Measurements from ENCODE around the gene PCNA.

The PCNA gene

DNA sequence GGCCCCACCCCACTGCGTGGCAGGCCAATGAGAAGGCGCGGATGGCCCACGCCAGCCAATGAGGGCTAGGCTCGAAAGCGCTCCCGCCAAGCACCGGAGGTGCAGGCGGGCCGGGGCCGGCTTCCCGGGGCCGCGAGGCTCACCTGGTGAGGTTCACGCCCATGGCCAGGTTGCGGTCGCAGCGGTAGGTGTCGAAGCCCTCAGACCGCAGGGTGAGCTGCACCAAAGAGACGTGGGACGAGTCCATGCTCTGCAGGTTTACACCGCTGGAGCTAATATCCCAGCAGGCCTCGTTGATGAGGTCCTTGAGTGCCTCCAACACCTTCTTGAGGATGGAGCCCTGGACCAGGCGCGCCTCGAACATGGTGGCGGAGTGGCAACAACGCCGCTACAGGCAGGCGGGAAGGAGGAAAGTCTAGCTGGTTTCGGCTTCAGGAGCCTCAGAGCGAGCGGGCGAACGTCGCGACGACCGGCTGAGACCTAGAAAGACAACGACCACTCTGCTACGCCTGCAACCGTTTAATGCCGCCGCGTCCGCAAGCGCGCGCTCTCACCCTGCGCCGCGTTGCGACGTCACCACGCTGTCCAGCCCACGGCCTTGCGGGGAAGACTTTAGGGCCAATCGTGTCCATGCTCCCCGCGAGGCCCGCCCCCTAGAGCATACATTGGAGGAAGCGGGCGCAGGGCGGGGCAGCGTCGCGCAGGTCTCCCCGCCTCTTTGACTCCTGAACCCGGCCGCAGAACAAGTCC is at the start of gene PCNA:
PCNA (minus strand) TSS at position 524 of the 750 bp plus-strand sequence; CDS start at position 364, 160 bp downstream.
- H3K4me1 ChIP-seq (ENCODE audit: control insufficient read depth, insufficient read depth, low read length) = no peaks in the 10 kb centered on the region
- H3K27ac ChIP-seq (ENCODE audit: low read length) = peak within 1 kb of the TSS; percentile 88
- H3K9ac ChIP-seq (ENCODE audit: low read length in 2 of 2) = peak within 1 kb of the TSS; percentile 69 to 82

DNA sequence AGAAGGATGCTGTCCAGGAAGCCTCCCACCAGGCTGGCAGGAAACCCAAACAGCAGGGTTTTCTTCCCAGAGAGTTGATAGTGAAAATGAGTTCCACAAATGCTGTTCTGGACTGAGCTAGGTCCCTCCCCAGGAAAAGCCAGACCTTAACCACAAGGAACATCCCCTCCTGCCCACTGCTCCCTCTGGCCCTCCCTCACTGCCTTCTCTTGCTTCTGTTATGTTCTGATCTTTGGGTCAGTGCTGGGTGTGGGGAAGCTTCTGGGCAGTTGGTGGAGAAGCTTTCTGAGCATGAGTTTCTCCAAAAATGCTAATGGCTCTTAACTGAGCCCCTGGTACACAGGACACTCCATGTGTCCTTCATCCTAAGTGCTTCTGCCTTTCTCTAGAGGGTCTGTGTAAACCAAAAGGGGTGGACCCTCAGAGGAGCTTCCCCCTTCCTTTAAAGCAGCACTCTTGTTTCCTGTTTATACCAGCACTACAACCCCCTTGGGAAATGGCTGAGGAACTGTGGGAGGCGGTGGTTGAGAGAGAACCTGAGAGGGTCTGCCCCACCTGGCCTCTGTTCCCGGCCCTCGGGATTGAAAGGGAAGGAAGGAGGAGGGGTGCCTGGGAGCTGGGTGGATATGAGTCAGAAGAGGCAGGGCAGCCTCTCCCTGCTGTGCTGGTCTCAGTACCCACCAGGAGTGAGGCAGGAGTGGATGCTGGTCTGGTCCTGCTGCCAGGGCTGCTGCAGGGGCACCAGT is 49.1 kb upstream of the PCNA start:
- Histone ChIP-seq H3K27me3 (ENCODE audit: control insufficient read depth in 1 of 2, insufficient read depth in 2 of 2, low read length in 2 of 2) (no peaks in the 10 kb centered on the region), H3K4me1 (ENCODE audit: control insufficient read depth, insufficient read depth, low read length) (peaks cover 49% of the 10 kb centered on the region), H3K36me3 (ENCODE audit: control insufficient read depth in 2 of 2, insufficient read depth in 2 of 2, low read length in 2 of 2) (peaks cover 0 to 5% of the 10 kb centered on the region in 2 donors), H3K27ac (ENCODE audit: low read length) (peak overlapping the region; percentile 11), H3K4me3 (ENCODE audit: low read length in 2 of 2) (no peak overlapping the region), H3K9me3 (ENCODE audit: control insufficient read depth in 2 of 2, low read length in 2 of 2) (no peaks in the 10 kb centered on the region), H3K9ac (ENCODE audit: low read length in 2 of 2) (no peak overlapping the region)

More for the DNA sequence above, at the start of gene PCNA:
- peaks cover 11 to 13% of the 10 kb centered on the region in 2 donors for H3K36me3 ChIP-seq (ENCODE audit: control insufficient read depth in 2 of 2, insufficient read depth in 2 of 2, low read length in 2 of 2)
- no peaks in the 10 kb centered on the region for H3K9me3 ChIP-seq (ENCODE audit: control insufficient read depth in 2 of 2, low read length in 2 of 2)
- no peaks in the 10 kb centered on the region for H3K27me3 ChIP-seq (ENCODE audit: control insufficient read depth in 1 of 2, insufficient read depth in 2 of 2, low read length in 2 of 2)
- peak within 1 kb of the TSS; percentile 85 to 99 for H3K4me3 ChIP-seq (ENCODE audit: low read length in 2 of 2)

- H3K27me3 ChIP-seq (ENCODE audit: control insufficient read depth in 1 of 2, insufficient read depth in 2 of 2, low read length in 2 of 2) = no peaks in the 10 kb centered on the region
- no peak overlapping the region for H3K27ac ChIP-seq (ENCODE audit: low read length)
- no peak overlapping the region for H3K9ac ChIP-seq (ENCODE audit: low read length in 2 of 2)
- no peaks in the 10 kb centered on the region for H3K36me3 ChIP-seq (ENCODE audit: control insufficient read depth in 2 of 2, insufficient read depth in 2 of 2, low read length in 2 of 2)
- H3K4me1 ChIP-seq (ENCODE audit: control insufficient read depth, insufficient read depth, low read length) = peaks cover 25% of the 10 kb centered on the region
- no peaks in the 10 kb centered on the region for H3K9me3 ChIP-seq (ENCODE audit: control insufficient read depth in 2 of 2, low read length in 2 of 2)
- no peak overlapping the region for H3K4me3 ChIP-seq (ENCODE audit: low read length in 2 of 2)
Observed at GRCh38 chr20:5164645-5165625, 45.2 kb upstream of the PCNA start.

DNA sequence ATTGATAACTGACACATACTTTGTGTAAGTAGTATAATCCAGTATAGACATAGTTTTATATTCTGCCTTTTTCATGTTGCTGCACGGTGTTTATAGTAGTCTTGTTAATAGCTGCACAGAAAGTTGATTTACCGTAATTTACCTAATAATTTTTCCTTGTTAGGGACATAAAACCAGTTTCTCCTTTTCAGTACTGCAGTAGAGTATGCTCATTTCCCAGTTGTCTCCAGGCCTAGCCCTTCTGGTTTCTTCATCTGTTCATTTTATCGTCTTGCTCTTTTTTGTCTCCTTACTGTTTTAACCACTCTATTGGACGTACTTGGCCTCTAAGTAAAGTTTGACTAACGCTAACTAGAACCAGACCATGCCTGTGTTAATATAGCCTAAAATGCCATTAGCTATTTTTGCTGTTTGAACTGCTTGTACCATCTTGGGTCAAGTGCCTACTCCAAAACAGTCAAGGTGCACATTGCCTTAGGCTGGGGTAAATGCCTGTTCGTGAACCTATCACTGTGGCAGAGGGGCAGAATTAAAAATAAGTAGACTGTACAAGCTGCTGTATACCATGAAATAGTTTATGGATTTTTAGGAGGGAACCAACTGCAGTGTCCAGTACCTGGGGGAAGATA is 41.9 kb upstream of the PCNA start:
- Histone ChIP-seq H3K27me3 (ENCODE audit: control insufficient read depth in 1 of 2, insufficient read depth in 2 of 2, low read length in 2 of 2) (no peaks in the 10 kb centered on the region), H3K27ac (ENCODE audit: low read length) (no peak overlapping the region), H3K9me3 (ENCODE audit: control insufficient read depth in 2 of 2, low read length in 2 of 2) (no peaks in the 10 kb centered on the region), H3K9ac (ENCODE audit: low read length in 2 of 2) (no peak overlapping the region), H3K4me1 (ENCODE audit: control insufficient read depth, insufficient read depth, low read length) (peaks cover 11% of the 10 kb centered on the region), H3K36me3 (ENCODE audit: control insufficient read depth in 2 of 2, insufficient read depth in 2 of 2, low read length in 2 of 2) (no peaks in the 10 kb centered on the region), H3K4me3 (ENCODE audit: low read length in 2 of 2) (no peak overlapping the region)

- no peak overlapping the region for H3K27ac ChIP-seq (ENCODE audit: low read length)
- peaks cover 16% of the 10 kb centered on the region for H3K4me1 ChIP-seq (ENCODE audit: control insufficient read depth, insufficient read depth, low read length)
- H3K36me3 ChIP-seq (ENCODE audit: control insufficient read depth in 2 of 2, insufficient read depth in 2 of 2, low read length in 2 of 2) = no peaks in the 10 kb centered on the region
- no peaks in the 10 kb centered on the region for H3K27me3 ChIP-seq (ENCODE audit: control insufficient read depth in 1 of 2, insufficient read depth in 2 of 2, low read length in 2 of 2)
- no peak overlapping the region for H3K9ac ChIP-seq (ENCODE audit: low read length in 2 of 2)
- H3K4me3 ChIP-seq (ENCODE audit: low read length in 2 of 2) = no peak overlapping the region
- H3K9me3 ChIP-seq (ENCODE audit: control insufficient read depth in 2 of 2, low read length in 2 of 2) = no peaks in the 10 kb centered on the region
Observed at GRCh38 chr20:5160882-5161281, 41.1 kb upstream of the PCNA start.

- no peaks in the 10 kb centered on the region for H3K27me3 ChIP-seq (ENCODE audit: control insufficient read depth in 1 of 2, insufficient read depth in 2 of 2, low read length in 2 of 2)
- no peak overlapping the region for H3K4me3 ChIP-seq (ENCODE audit: low read length in 2 of 2)
- H3K4me1 ChIP-seq (ENCODE audit: control insufficient read depth, insufficient read depth, low read length) = peaks cover 22% of the 10 kb centered on the region
- no peaks in the 10 kb centered on the region for H3K36me3 ChIP-seq (ENCODE audit: control insufficient read depth in 2 of 2, insufficient read depth in 2 of 2, low read length in 2 of 2)
- H3K27ac ChIP-seq (ENCODE audit: low read length) = no peak overlapping the region
- H3K9me3 ChIP-seq (ENCODE audit: control insufficient read depth in 2 of 2, low read length in 2 of 2) = no peaks in the 10 kb centered on the region
- no peak overlapping the region for H3K9ac ChIP-seq (ENCODE audit: low read length in 2 of 2)
Observed at GRCh38 chr20:5159928-5160327, 40.2 kb upstream of the PCNA start.

- H3K9ac ChIP-seq (ENCODE audit: low read length in 2 of 2) = no peak overlapping the region
- H3K27ac ChIP-seq (ENCODE audit: low read length) = no peak overlapping the region
- H3K9me3 ChIP-seq (ENCODE audit: control insufficient read depth in 2 of 2, low read length in 2 of 2) = no peaks in the 10 kb centered on the region
- H3K4me3 ChIP-seq (ENCODE audit: low read length in 2 of 2) = no peak overlapping the region
- H3K4me1 ChIP-seq (ENCODE audit: control insufficient read depth, insufficient read depth, low read length) = peaks cover 29% of the 10 kb centered on the region
- no peaks in the 10 kb centered on the region for H3K27me3 ChIP-seq (ENCODE audit: control insufficient read depth in 1 of 2, insufficient read depth in 2 of 2, low read length in 2 of 2)
- H3K36me3 ChIP-seq (ENCODE audit: control insufficient read depth in 2 of 2, insufficient read depth in 2 of 2, low read length in 2 of 2) = no peaks in the 10 kb centered on the region
Observed at GRCh38 chr20:5156675-5157448, 37.1 kb upstream of the PCNA start.

GRCh38 chr20:5155404-5155803 is 35.6 kb upstream of the PCNA start:
- Histone ChIP-seq H3K27ac (ENCODE audit: low read length) (no peak overlapping the region), H3K27me3 (ENCODE audit: control insufficient read depth in 1 of 2, insufficient read depth in 2 of 2, low read length in 2 of 2) (no peaks in the 10 kb centered on the region), H3K9ac (ENCODE audit: low read length in 2 of 2) (no peak overlapping the region), H3K4me1 (ENCODE audit: control insufficient read depth, insufficient read depth, low read length) (peaks cover 32% of the 10 kb centered on the region), H3K4me3 (ENCODE audit: low read length in 2 of 2) (no peak overlapping the region), H3K36me3 (ENCODE audit: control insufficient read depth in 2 of 2, insufficient read depth in 2 of 2, low read length in 2 of 2) (no peaks in the 10 kb centered on the region), H3K9me3 (ENCODE audit: control insufficient read depth in 2 of 2, low read length in 2 of 2) (no peaks in the 10 kb centered on the region)

- Histone ChIP-seq H3K9ac (ENCODE audit: low read length in 2 of 2) (no peak overlapping the region), H3K4me1 (ENCODE audit: control insufficient read depth, insufficient read depth, low read length) (peaks cover 37% of the 10 kb centered on the region), H3K27ac (ENCODE audit: low read length) (no peak overlapping the region), H3K9me3 (ENCODE audit: control insufficient read depth in 2 of 2, low read length in 2 of 2) (no peaks in the 10 kb centered on the region), H3K27me3 (ENCODE audit: control insufficient read depth in 1 of 2, insufficient read depth in 2 of 2, low read length in 2 of 2) (no peaks in the 10 kb centered on the region), H3K36me3 (ENCODE audit: control insufficient read depth in 2 of 2, insufficient read depth in 2 of 2, low read length in 2 of 2) (no peaks in the 10 kb centered on the region), H3K4me3 (ENCODE audit: low read length in 2 of 2) (no peak overlapping the region)
Observed at GRCh38 chr20:5154543-5154925, 34.8 kb upstream of the PCNA start.
